Left lung (tissue), 10 donors: ENCODE measurements around the gene AKAP13. TPM values are rescaled to one million over a fixed set of nuclear protein-coding genes. Genes with fewer than 3 reads are reported as not detected.

Experiments used
- ATAC-seq: fragments of 200-7000 bp; cut with Tn5 transposase; one replicate; pipeline ENCODE4 v1.9.1; 2020; ENCODE audit warnings: moderate library complexity
- DNase-seq, 4 donors: peaks; one replicate each; pipeline ENCODE4 v3.0.0-alpha.2; 2013 to 2020
- H3K27ac ChIP-seq, 2 donors: fragments of 200-600 bp; sonication (generic) in 1 of 2; one replicate each; pipeline versions ENCODE4 v1.5.0 to v1.8.0; 2020 to 2021
- H3K27me3 ChIP-seq, 2 donors: fragments of 200-600 bp; sonication (generic) in 1 of 2; one replicate each; pipeline versions ENCODE4 v1.5.0 to v1.8.0; 2020 to 2021
- H3K36me3 ChIP-seq, 2 donors: fragments of 200-600 bp; sonication (generic) in 1 of 2; one replicate each; pipeline versions ENCODE4 v1.5.0 to v1.8.0; 2020 to 2021
- H3K4me1 ChIP-seq, 2 donors: fragments of 200-600 bp; one replicate each; pipeline ENCODE4 v1.8.0; 2021
- H3K4me3 ChIP-seq, 2 donors: fragments of 200-600 bp; sonication (generic) in 1 of 2; one replicate each; pipeline versions ENCODE4 v1.5.0 to v1.8.0; 2020 to 2021; ENCODE audit warnings: mild to moderate bottlenecking in 1 of 2
- H3K9me3 ChIP-seq, 2 donors: fragments of 200-600 bp; sonication (generic) in 1 of 2; one replicate each; pipeline versions ENCODE4 v1.5.0 to v1.8.0; 2020 to 2021
- CTCF ChIP-seq, 2 donors: fragments of 200-600 bp; sonication (generic) in 1 of 2; IDR thresholded peaks; one replicate each; pipeline versions ENCODE4 v1.5.0 to v1.8.0; 2021; ENCODE audit warnings: antibody characterized with exemption in 2 of 2
- intact Hi-C, 2 donors: fragments of 100-400 bp; cut with DNase I; formaldehyde crosslinking; loops; one replicate each; pipeline versions ENCODE4 v1.11.2 to v1.14.2; 2022
- polyA plus RNA-seq, 6 donors: library from polyadenylated mRNA; unstranded; fragments of 120-200 nt; gene quantifications; one replicate each; pipeline ENCODE4 v1.2.1, GENCODE V29; 2013; ENCODE audit not compliant: insufficient read length in 6 of 6
- total RNA-seq, 2 donors: library from RNA; stranded (reverse); fragmentation: NEBNext Ultra II Directional; extraction: Animal tissue kit (Norgen Biotek cat#: 25700); gene quantifications; one replicate each; pipeline ENCODE4 v1.2.1, GENCODE V29; 2021
- donor health status: DM: no; HTN: yes; CAD: no.
- donor health status: DM: no; HTN: no; CAD: no.

The AKAP13 gene
- total and polyA plus RNA-seq, 8 donors: 93.6 to 346 (median 102) TPM

GRCh38 chr15:85627213-85627935, 247.0 kb downstream of the AKAP13 start:
- no peak for TF ChIP-seq CTCF (IDR thresholded peaks at IDR 0.05)
- H3K9me3 ChIP-seq: no peaks in the 10 kb centered on the region
- ATAC-seq (no peak), DNase-seq (no peak)
- no peak overlapping the region for H3K4me3 ChIP-seq
- H3K27ac ChIP-seq: peak overlapping the region in 1 of 2 donors; percentile 33
- peaks cover 38 to 89% of the 10 kb centered on the region in 2 donors for H3K4me1 ChIP-seq
- H3K27me3 ChIP-seq: no peaks in the 10 kb centered on the region
- intact Hi-C loops: loop anchor here in 1 of 2 donors (10.0 kb wide), 1 partner anchor 77 kb away; no protein-coding TSS in a partner anchor
- peaks cover 0 to 17% of the 10 kb centered on the region in 2 donors for H3K36me3 ChIP-seq

GRCh38 chr15:85630311-85630710, 249.9 kb downstream of the AKAP13 start:
- DNase-seq (no peak), ATAC-seq (no peak)
- Histone ChIP-seq H3K4me3 (no peak overlapping the region), H3K27me3 (no peaks in the 10 kb centered on the region), H3K36me3 (peaks cover 0 to 17% of the 10 kb centered on the region in 2 donors), H3K9me3 (no peaks in the 10 kb centered on the region), H3K27ac (no peak overlapping the region), H3K4me1 (peaks cover 17 to 89% of the 10 kb centered on the region in 2 donors)
- intact Hi-C loops: no loop called here
- no peak for TF ChIP-seq CTCF (IDR thresholded peaks at IDR 0.05)

GRCh38 chr15:85631018-85631417, 250.6 kb downstream of the AKAP13 start:
- Histone ChIP-seq H3K4me1 (peaks cover 14 to 86% of the 10 kb centered on the region in 2 donors), H3K4me3 (no peak overlapping the region), H3K27me3 (no peaks in the 10 kb centered on the region), H3K36me3 (peaks cover 0 to 12% of the 10 kb centered on the region in 2 donors), H3K9me3 (no peaks in the 10 kb centered on the region), H3K27ac (no peak overlapping the region)
- no peak for ATAC-seq
- no peak for TF ChIP-seq CTCF (IDR thresholded peaks at IDR 0.05)
- no peak for DNase-seq
- intact Hi-C loops: no loop called here

DNA sequence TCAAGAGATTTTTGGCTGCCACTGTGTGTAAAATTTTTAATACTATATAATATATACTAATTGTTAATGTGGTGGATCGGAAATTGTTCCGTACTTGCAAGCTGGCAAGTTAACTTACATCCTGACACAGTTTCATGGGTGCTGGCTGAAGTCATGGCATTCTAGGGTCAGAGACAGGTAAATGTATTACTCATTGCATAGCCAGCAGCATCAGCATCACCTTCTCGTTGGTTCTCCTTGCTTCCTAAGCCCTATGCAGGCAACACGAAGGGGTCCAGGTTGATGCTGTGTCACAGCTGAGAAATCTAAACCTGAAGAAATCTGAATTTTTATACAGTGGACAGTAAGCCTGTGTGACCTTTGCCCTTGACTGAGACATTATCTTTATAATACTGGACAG, 251.6 kb downstream of the AKAP13 start:
- peaks cover 10 to 76% of the 10 kb centered on the region in 2 donors for H3K4me1 ChIP-seq
- TF ChIP-seq CTCF (IDR thresholded peaks at IDR 0.05): no peak
- H3K27me3 ChIP-seq: no peaks in the 10 kb centered on the region
- ATAC-seq (no peak), DNase-seq (no peak)
- no peak overlapping the region for H3K27ac ChIP-seq
- H3K4me3 ChIP-seq: no peak overlapping the region
- H3K36me3 ChIP-seq: peaks cover 0 to 10% of the 10 kb centered on the region in 2 donors
- intact Hi-C loops: no loop called here
- no peaks in the 10 kb centered on the region for H3K9me3 ChIP-seq

GRCh38 chr15:85633859-85634258, 253.5 kb downstream of the AKAP13 start:
- ATAC-seq (no peak), DNase-seq (no peak)
- no peak for TF ChIP-seq CTCF (IDR thresholded peaks at IDR 0.05)
- Histone ChIP-seq H3K4me3 (no peak overlapping the region), H3K36me3 (peaks cover 0 to 14% of the 10 kb centered on the region in 2 donors), H3K9me3 (no peaks in the 10 kb centered on the region), H3K27ac (peak overlapping the region in 1 of 2 donors; percentile 50), H3K27me3 (no peaks in the 10 kb centered on the region), H3K4me1 (peaks cover 6 to 70% of the 10 kb centered on the region in 2 donors)
- intact Hi-C loops: no loop called here
